MV-4-11 (cell line): ENCODE data around the gene ERICH2.

Experiments used
- DNase-seq: peaks from one replicate; lab custom pipeline; 2025; lab: John Stamatoyannopoulos, UW

ERICH2 gene

GRCh38 chr2:170817093-170818035 is 47.2 kb downstream of the ERICH2 start:
- DNase-seq = no peak

GRCh38 chr2:170818036-170818751 is 48.0 kb downstream of the ERICH2 start:
- no peak for DNase-seq

- DNase-seq = no peak
These were observed 48.7 kb downstream of the ERICH2 start for GRCh38 chr2:170818752-170819470.

- DNase-seq = no peak
These were observed 49.8 kb downstream of the ERICH2 start for GRCh38 chr2:170819680-170820664.

- no peak for DNase-seq
These were observed 50.8 kb downstream of the ERICH2 start for GRCh38 chr2:170820757-170821530.

- DNase-seq = no peak
These were observed 51.5 kb downstream of the ERICH2 start for GRCh38 chr2:170821531-170822289.

GRCh38 chr2:170822290-170823087 is 52.3 kb downstream of the ERICH2 start:
- DNase-seq = no peak

GRCh38 chr2:170823088-170823897 is 53.1 kb downstream of the ERICH2 start:
- no peak for DNase-seq

GRCh38 chr2:170823898-170824215 is 53.7 kb downstream of the ERICH2 start:
- no peak for DNase-seq

GRCh38 chr2:170824526-170825015 is 54.4 kb downstream of the ERICH2 start:
- DNase-seq = no peak

- DNase-seq = no peak
These were observed 57.8 kb downstream of the ERICH2 start for GRCh38 chr2:170827841-170828532.

GRCh38 chr2:170828533-170828916 is 58.3 kb downstream of the ERICH2 start:
- DNase-seq = no peak

GRCh38 chr2:170829036-170829435 is 58.9 kb downstream of the ERICH2 start:
- no peak for DNase-seq

GRCh38 chr2:170830166-170830565 is 60.0 kb downstream of the ERICH2 start:
- no peak for DNase-seq

GRCh38 chr2:170831115-170831514 is 60.9 kb downstream of the ERICH2 start:
- DNase-seq = no peak

GRCh38 chr2:170836027-170836426 is 65.8 kb downstream of the ERICH2 start:
- no peak for DNase-seq

- no peak for DNase-seq
These were observed 70.6 kb downstream of the ERICH2 start for GRCh38 chr2:170840717-170841210.
